K562 (cell line): ENCODE results near the gene MAB21L3. TPM values are rescaled to one million over a fixed set of nuclear protein-coding genes. Genes with fewer than 3 reads are reported as not detected.
A peak's percentile ranks its signal among the peaks of the same experiment; 100 is the strongest.

Experiments
- ATAC-seq: fragments of 200-7000 bp; cut with Tn5 transposase; 3 replicates; pipeline ENCODE4 v1.9.1; 2020; ENCODE audit warnings: moderate library complexity
- BruUV-seq: library from RNA; stranded (reverse); fragments of 400-500 nt; replicated peaks from 2 replicates; lab custom pipeline; 2021; lab: Mats Ljungman, UMichigan
- CTCF ChIA-PET: fragments of 300-600 bp; formaldehyde crosslinking; extraction: SDS; loops from one replicate; lab custom pipeline; 2021; ENCODE audit warnings: low intra/inter-chr PET ratio; lab: Yijun Ruan, JAX
- POLR2A ChIA-PET: fragments of 300-600, 350-650 bp; sonication (Branson Sonifier 250); formaldehyde crosslinking; extraction: SDS; loops from one replicate; lab custom pipeline; 2021; ENCODE audit warnings: antibody characterized with exemption, inconsistent platforms; lab: Yijun Ruan, JAX
- DNase-seq, 4 experiments: peaks; one replicate each; pipeline versions ENCODE4 v3.0.0 to v3.0.0-alpha.2; 2011 to 2018; ENCODE audit warnings: low spot score in 3 of 4, mixed read lengths in 3 of 4; ENCODE audit errors: extremely low read depth in 1 of 4
- FAIRE-seq: peaks from 2 replicates; lab custom pipeline; 2011; peaks lifted over from hg19 to GRCh38; lab: Jason Lieb, UNC
- H2AFZ ChIP-seq: 2 replicates; pipeline ENCODE4 v1.6.0; 2011; ENCODE audit warnings: low read depth, low read length, control low read depth, inconsistent platforms
- H3K27ac ChIP-seq: fragments of 200-600 bp; 3 replicates; pipeline ENCODE4 v1.8.0; 2011; ENCODE audit warnings: low read depth, mild to moderate bottlenecking, control low read depth, inconsistent platforms, low read length, moderate library complexity, mixed read lengths; ENCODE audit errors: extremely low read depth
- H3K27me3 ChIP-seq, 2 experiments: fragments of 300-600 bp in 1 of 2; 2 replicates in 1 of 2; 3 replicates in 1 of 2; pipeline versions ENCODE4 v1.6.0 to v1.8.0; 2011; ENCODE audit warnings: inconsistent platforms in 2 of 2, low read length in 2 of 2, mild to moderate bottlenecking in 1 of 2, mixed read lengths in 1 of 2, moderate library complexity in 1 of 2; ENCODE audit not compliant: control insufficient read depth in 2 of 2, insufficient read depth in 2 of 2
- H3K36me3 ChIP-seq: fragments of 300-600 bp; 3 replicates; pipeline ENCODE4 v1.8.0; 2011; ENCODE audit warnings: mild to moderate bottlenecking, low read length, inconsistent platforms; ENCODE audit not compliant: control insufficient read depth, insufficient read depth
- H3K4me1 ChIP-seq, 2 experiments: fragments of 200-600 bp in 1 of 2; replicated peaks in 1 of 2; 2 replicates in 1 of 2; 3 replicates in 1 of 2; pipeline versions ENCODE4 v1.5.1 to v1.8.0; 2011; ENCODE audit warnings: inconsistent platforms in 2 of 2, low read length in 2 of 2, mild to moderate bottlenecking in 1 of 2, mixed read lengths in 1 of 2, moderate library complexity in 1 of 2; ENCODE audit not compliant: control insufficient read depth in 2 of 2, insufficient read depth in 2 of 2
- H3K4me2 ChIP-seq: 2 replicates; pipeline ENCODE4 v1.6.1; 2011; ENCODE audit warnings: low read length, control low read depth, inconsistent platforms, mixed read lengths; ENCODE audit not compliant: insufficient read depth
- H3K4me3 ChIP-seq: fragments of 200-600 bp; sonication (generic), shearing (Covaris generic); 2 replicates; pipeline ENCODE4 v1.5.1; 2016; ENCODE audit warnings: control low read depth, inconsistent platforms
- H3K79me2 ChIP-seq: fragments of 200-600 bp; 3 replicates; pipeline ENCODE4 v1.8.0; 2011; ENCODE audit warnings: low read length, inconsistent platforms; ENCODE audit not compliant: control insufficient read depth, insufficient read depth
- H3K9ac ChIP-seq, 2 experiments: 2 replicates each; pipeline versions ENCODE4 v1.6.0 to v1.6.1; 2011; ENCODE audit warnings: low read depth in 2 of 2, low read length in 2 of 2, control low read depth in 1 of 2, inconsistent platforms in 1 of 2, mild to moderate bottlenecking in 1 of 2, mixed read lengths in 1 of 2; ENCODE audit not compliant: insufficient read depth in 1 of 2
- H3K9me1 ChIP-seq: one replicate; pipeline ENCODE4 v1.6.0; 2011; ENCODE audit warnings: inconsistent platforms, mild to moderate bottlenecking, low read length, moderate library complexity; ENCODE audit not compliant: control insufficient read depth, insufficient read depth
- H3K9me3 ChIP-seq: replicated peaks from 2 replicates; pipeline ENCODE4 v1.5.1; 2011; ENCODE audit warnings: low read depth, low read length, inconsistent platforms; ENCODE audit not compliant: control insufficient read depth, insufficient read depth
- H4K20me1 ChIP-seq: replicated peaks from 2 replicates; pipeline ENCODE4 v1.6.1; 2011; ENCODE audit warnings: low read length, inconsistent platforms, mixed read lengths; ENCODE audit not compliant: control insufficient read depth, insufficient read depth
- ADNP ChIP-seq: fragments of 200-800 bp; sonication (Bioruptor generic); IDR thresholded peaks from 2 replicates; pipeline ENCODE4 v1.6.1; 2016; ENCODE audit warnings: missing genetic modification characterization, missing compliant biosample characterization
- CBFA2T3 ChIP-seq: fragments of 450-650 bp; IDR thresholded peaks from 2 replicates; pipeline ENCODE4 v1.6.1; 2017
- CCNT2 ChIP-seq: IDR thresholded peaks from 2 replicates; pipeline ENCODE4 v1.6.1; 2011; ENCODE audit warnings: borderline replicate concordance, low read depth, mild to moderate bottlenecking, moderate library complexity, mixed read lengths, low read length; ENCODE audit not compliant: insufficient read length; ENCODE audit errors: extremely low read depth
- ELF4 ChIP-seq: fragments of 450-650 bp; formaldehyde crosslinking; IDR thresholded peaks from 2 replicates; pipeline ENCODE4 v1.4.0; 2022; ENCODE audit warnings: missing genetic modification characterization
- GABPB2 ChIP-seq: fragments of 250-450 bp; sonication (Bioruptor Pico); conservative IDR thresholded peaks from 2 replicates; pipeline ENCODE4 v1.5.1; 2021; ENCODE audit warnings: mild to moderate bottlenecking
- MCM2 ChIP-seq: fragments of 450-650 bp; IDR thresholded peaks from 2 replicates; pipeline ENCODE4 v1.6.1; 2017; ENCODE audit warnings: low read depth, mild to moderate bottlenecking
- NR4A1 ChIP-seq, 2 experiments: fragments of 250-450 bp in 1 of 2; fragments of 450-650 bp in 1 of 2; sonication (Bioruptor Pico) in 1 of 2; IDR thresholded peaks; 2 replicates each; pipeline versions ENCODE4 v1.4.0 to v1.6.1; 2016 to 2020; ENCODE audit warnings: mild to moderate bottlenecking in 2 of 2, missing compliant biosample characterization in 1 of 2, missing genetic modification characterization in 1 of 2, moderate library complexity in 1 of 2
- ZC3H8 ChIP-seq: fragments of 450-650 bp; IDR thresholded peaks from 2 replicates; pipeline ENCODE4 v1.6.1; 2017
- ZFP36 ChIP-seq: fragments of 150-350 bp; IDR thresholded peaks from 2 replicates; pipeline ENCODE4 v1.6.1; 2018; ENCODE audit warnings: low read length, low read depth; ENCODE audit not compliant: partially characterized antibody
- ZNF146 ChIP-seq: IDR thresholded peaks from one replicate; pipeline ENCODE4 v1.6.1; 2018; ENCODE audit warnings: missing compliant biosample characterization; ENCODE audit not compliant: unreplicated experiment
- ZNF224 ChIP-seq: sonication (generic); formaldehyde crosslinking; IDR thresholded peaks from 2 replicates; pipeline ENCODE4 v1.8.0; 2022; ENCODE audit warnings: mild to moderate bottlenecking, missing genetic modification reagents
- ZNF561 ChIP-seq: fragments of 450-650 bp; formaldehyde crosslinking; conservative IDR thresholded peaks from 2 replicates; pipeline ENCODE4 v1.4.0; 2020; ENCODE audit warnings: mild to moderate bottlenecking, moderate library complexity
- ZNF696 ChIP-seq: fragments of 250-450 bp; sonication (Bioruptor Pico); conservative IDR thresholded peaks from 2 replicates; pipeline ENCODE4 v1.4.0; 2020; ENCODE audit warnings: mild to moderate bottlenecking, moderate library complexity
- WGBS: fragments of 100-300 bp; shearing (Covaris generic); methylation state at CpG from one replicate; pipeline ENCODE4 v1.1.6; 2016; ENCODE audit warnings: low coverage, mixed read lengths; ENCODE audit not compliant: insufficient coverage; ENCODE audit errors: missing lambda C conversion rate; 5-methylcytosine and 5-hydroxymethylcytosine counted together
- in situ Hi-C: fragments of 300-500 bp; cut with MboI; formaldehyde crosslinking; loops from 4 replicates; pipeline ENCODE4 v1.15.0; 2018; ENCODE audit warnings: inconsistent platforms, mixed read lengths
- intact Hi-C: fragments of 100-400 bp; cut with micrococcal nuclease; formaldehyde crosslinking; loops from 2 replicates; pipeline ENCODE4 v1.14.2; 2022
- polyA plus RNA-seq, 8 experiments: library from polyadenylated mRNA; depleted of rRNA in 4 of 8; stranded (reverse) in 5 of 8; unstranded in 3 of 8; fragments of >200 nt; fragmentation: Nextera tagmentation in 2 of 8; fragmentation: Illumina TruSeq in 1 of 8; extraction: Ambion mirVana in 2 of 8; extraction: Trizol in 1 of 8; gene quantifications; 2 replicates each; pipeline versions ENCODE4 v1.2.1 to v1.2.3, GENCODE V29; 2011 to 2014; ENCODE audit warnings: inconsistent platforms in 1 of 8, missing spikeins in 1 of 8
- total RNA-seq, 7 experiments: library from RNA; depleted of rRNA in 6 of 7; stranded (reverse); fragments of >200 nt in 6 of 7; fragmentation: Illumina TruSeq in 2 of 7; extraction: Trizol in 2 of 7; gene quantifications; 2 replicates each; pipeline versions ENCODE4 v1.2.1 to v1.2.3, GENCODE V29; 2011 to 2021; ENCODE audit warnings: low replicate concordance in 1 of 7
- TF ChIP-seq, protein P1 (sequence below): fragments of 250-450 bp; sonication (Bioruptor Pico); IDR thresholded peaks from 2 replicates; pipeline ENCODE4 v1.4.0; 2020; ENCODE audit warnings: mild to moderate bottlenecking, moderate library complexity
- TF ChIP-seq, protein P2 (sequence below), 2 experiments: fragments of 450-650 bp; IDR thresholded peaks; 2 replicates each; pipeline ENCODE4 v1.6.1; 2018; ENCODE audit warnings: mild to moderate bottlenecking in 2 of 2, low read depth in 1 of 2; ENCODE audit not compliant: partially characterized antibody in 2 of 2

The MAB21L3 gene
- total and polyA plus RNA-seq, 9 of the 15 experiments (the other 6 are each of a cell fraction or from before 2014, with no cell fraction given): not detected

DNA sequence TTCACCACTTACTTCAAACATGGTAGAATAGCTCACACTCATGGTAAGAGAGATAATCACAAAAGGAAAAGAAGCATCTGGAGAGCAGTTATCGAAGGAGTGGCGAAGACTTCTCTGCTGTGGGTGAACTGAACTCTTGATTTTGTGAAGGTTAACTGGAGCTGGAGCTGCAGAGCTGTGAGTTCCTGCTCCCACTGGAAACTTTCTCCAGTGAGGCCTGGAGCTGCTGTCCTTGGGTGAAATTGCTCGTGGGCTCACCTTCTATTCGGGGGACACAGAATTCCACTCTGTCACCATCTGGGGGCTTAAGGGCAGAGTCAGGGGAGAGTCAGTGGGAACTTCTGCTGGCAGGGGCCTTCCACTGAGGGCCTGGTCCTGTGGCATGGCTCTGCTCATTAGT lies 45.9 kb downstream of the MAB21L3 start (continued):
- TF ChIP-seq NR4A1 (CRISPR knock-in tag; IDR thresholded peaks at IDR 0.05): no peak
- 0 out of 2 replicates have a peak, but pooled peaks have one; percentile 21 for TF ChIP-seq NR4A1 (tag; IDR thresholded peaks at IDR 0.05)
- no peak for TF ChIP-seq CCNT2
- TF ChIP-seq ZC3H8: no peak
- TF ChIP-seq, protein P1, sequence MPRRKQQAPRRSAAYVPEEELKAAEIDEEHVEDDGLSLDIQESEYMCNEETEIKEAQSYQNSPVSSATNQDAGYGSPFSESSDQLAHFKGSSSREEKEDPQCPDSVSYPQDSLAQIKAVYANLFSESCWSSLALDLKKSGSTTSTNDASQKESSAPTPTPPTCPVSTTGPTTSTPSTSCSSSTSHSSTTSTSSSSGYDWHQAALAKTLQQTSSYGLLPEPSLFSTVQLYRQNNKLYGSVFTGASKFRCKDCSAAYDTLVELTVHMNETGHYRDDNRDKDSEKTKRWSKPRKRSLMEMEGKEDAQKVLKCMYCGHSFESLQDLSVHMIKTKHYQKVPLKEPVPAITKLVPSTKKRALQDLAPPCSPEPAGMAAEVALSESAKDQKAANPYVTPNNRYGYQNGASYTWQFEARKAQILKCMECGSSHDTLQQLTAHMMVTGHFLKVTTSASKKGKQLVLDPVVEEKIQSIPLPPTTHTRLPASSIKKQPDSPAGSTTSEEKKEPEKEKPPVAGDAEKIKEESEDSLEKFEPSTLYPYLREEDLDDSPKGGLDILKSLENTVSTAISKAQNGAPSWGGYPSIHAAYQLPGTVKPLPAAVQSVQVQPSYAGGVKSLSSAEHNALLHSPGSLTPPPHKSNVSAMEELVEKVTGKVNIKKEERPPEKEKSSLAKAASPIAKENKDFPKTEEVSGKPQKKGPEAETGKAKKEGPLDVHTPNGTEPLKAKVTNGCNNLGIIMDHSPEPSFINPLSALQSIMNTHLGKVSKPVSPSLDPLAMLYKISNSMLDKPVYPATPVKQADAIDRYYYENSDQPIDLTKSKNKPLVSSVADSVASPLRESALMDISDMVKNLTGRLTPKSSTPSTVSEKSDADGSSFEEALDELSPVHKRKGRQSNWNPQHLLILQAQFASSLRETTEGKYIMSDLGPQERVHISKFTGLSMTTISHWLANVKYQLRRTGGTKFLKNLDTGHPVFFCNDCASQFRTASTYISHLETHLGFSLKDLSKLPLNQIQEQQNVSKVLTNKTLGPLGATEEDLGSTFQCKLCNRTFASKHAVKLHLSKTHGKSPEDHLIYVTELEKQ (CRISPR knock-in tag): no peak

- DNase-seq: no peak
- Histone ChIP-seq H3K27ac (no peak overlapping the region), H3K36me3 (no peaks in the 10 kb centered on the region; the same call in 2 of the 3 replicates), H3K4me1 (peaks cover 0 to 7% of the 10 kb centered on the region in 2 experiments; a peak in 3 of 5 replicates), H3K4me2 (no peak overlapping the region), H3K4me3 (no peak overlapping the region), H3K9ac (no peak overlapping the region), H3K9me3 (no peaks in the 10 kb centered on the region), H2AFZ (no peak overlapping the region), H4K20me1 (no peaks in the 10 kb centered on the region), H3K79me2 (no peaks in the 10 kb centered on the region), H3K9me1 (no peaks in the 10 kb centered on the region), H3K27me3 (no peaks in the 10 kb centered on the region; a peak in 1 of 5 replicates)
- ChIA-PET CTCF (no interaction called here), POLR2A (interaction anchor here (1.4 kb wide), 1 partner anchor 10 kb away, joined by 3 read pairs; no protein-coding TSS in a partner anchor)
- no peak for ATAC-seq
- 19% methylated on average over 1 of the region's 1 CpG for WGBS
- FAIRE-seq: no peak
- in situ Hi-C loops: no loop called here
- intact Hi-C loops: no loop called here
- no TSS peak for BruUV-seq
- TF ChIP-seq MCM2 (no peak), CBFA2T3 (no peak), ZNF561 (CRISPR knock-in tag) (no peak), ELF4 (no peak), ZNF146 (CRISPR knock-in tag) (no peak), ZNF696 (CRISPR knock-in tag) (no peak), GABPB2 (no peak), ADNP (tag) (no peak), ZFP36 (no peak), ZNF224 (no peak)
- TF ChIP-seq, protein P2, sequence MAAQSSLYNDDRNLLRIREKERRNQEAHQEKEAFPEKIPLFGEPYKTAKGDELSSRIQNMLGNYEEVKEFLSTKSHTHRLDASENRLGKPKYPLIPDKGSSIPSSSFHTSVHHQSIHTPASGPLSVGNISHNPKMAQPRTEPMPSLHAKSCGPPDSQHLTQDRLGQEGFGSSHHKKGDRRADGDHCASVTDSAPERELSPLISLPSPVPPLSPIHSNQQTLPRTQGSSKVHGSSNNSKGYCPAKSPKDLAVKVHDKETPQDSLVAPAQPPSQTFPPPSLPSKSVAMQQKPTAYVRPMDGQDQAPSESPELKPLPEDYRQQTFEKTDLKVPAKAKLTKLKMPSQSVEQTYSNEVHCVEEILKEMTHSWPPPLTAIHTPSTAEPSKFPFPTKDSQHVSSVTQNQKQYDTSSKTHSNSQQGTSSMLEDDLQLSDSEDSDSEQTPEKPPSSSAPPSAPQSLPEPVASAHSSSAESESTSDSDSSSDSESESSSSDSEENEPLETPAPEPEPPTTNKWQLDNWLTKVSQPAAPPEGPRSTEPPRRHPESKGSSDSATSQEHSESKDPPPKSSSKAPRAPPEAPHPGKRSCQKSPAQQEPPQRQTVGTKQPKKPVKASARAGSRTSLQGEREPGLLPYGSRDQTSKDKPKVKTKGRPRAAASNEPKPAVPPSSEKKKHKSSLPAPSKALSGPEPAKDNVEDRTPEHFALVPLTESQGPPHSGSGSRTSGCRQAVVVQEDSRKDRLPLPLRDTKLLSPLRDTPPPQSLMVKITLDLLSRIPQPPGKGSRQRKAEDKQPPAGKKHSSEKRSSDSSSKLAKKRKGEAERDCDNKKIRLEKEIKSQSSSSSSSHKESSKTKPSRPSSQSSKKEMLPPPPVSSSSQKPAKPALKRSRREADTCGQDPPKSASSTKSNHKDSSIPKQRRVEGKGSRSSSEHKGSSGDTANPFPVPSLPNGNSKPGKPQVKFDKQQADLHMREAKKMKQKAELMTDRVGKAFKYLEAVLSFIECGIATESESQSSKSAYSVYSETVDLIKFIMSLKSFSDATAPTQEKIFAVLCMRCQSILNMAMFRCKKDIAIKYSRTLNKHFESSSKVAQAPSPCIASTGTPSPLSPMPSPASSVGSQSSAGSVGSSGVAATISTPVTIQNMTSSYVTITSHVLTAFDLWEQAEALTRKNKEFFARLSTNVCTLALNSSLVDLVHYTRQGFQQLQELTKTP (IDR thresholded peaks at IDR 0.05; ENCODE audit: low read depth in 1 of 2, partially characterized antibody in 2 of 2): no peak
Measured at GRCh38 chr1:116159177-116159576, 48.0 kb downstream of the MAB21L3 start.
